ENCODE measurements around the gene MUC20. TPM values are rescaled to one million over a fixed set of nuclear protein-coding genes. Genes with fewer than 3 reads are reported as not detected.
"Not testable (repeated sequence)": the region's sequence is repeated elsewhere in the genome, so short reads cannot be mapped to it uniquely, and the experiment has no call there.

The MUC20 gene, protein sequence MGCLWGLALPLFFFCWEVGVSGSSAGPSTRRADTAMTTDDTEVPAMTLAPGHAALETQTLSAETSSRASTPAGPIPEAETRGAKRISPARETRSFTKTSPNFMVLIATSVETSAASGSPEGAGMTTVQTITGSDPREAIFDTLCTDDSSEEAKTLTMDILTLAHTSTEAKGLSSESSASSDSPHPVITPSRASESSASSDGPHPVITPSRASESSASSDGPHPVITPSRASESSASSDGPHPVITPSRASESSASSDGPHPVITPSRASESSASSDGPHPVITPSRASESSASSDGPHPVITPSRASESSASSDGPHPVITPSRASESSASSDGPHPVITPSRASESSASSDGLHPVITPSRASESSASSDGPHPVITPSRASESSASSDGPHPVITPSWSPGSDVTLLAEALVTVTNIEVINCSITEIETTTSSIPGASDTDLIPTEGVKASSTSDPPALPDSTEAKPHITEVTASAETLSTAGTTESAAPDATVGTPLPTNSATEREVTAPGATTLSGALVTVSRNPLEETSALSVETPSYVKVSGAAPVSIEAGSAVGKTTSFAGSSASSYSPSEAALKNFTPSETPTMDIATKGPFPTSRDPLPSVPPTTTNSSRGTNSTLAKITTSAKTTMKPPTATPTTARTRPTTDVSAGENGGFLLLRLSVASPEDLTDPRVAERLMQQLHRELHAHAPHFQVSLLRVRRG
- total RNA-seq (ENCODE audit: low replicate concordance) = 0.17 TPM in 1 of 2 replicates, not detected in the other

DNA sequence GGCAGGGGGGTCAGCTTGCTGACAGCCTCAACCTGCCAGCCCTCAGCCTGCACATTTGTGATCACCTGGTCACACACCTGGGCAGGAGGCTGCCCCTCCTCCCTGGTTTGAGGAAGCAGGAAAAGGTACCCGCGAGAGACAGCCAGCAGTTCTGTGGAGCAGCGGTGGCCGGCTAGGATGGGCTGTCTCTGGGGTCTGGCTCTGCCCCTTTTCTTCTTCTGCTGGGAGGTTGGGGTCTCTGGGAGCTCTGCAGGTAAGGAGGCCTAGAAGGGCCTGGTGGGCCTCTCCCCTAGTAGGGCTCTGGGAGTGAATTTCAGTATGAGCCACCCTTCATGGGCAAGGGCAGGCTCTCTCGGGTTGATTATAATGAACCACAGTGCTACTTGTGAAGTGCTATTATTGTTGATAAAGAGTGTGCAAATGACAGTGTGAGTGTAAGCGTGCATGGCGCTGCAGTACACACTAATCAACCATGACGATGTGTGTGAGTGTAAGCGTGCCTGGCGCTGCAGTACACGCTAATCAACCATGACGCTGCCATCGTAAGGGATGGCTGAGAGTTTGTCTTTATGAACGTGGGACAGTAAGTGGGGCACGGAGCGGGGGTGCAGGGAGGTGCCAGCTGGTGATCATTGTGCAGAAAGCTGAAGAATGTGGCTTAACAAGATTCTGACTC is at the start of gene MUC20:
Gene MUC20, plus strand, starts transcription at position 148 of the 676 bp plus-strand sequence. Its CDS starts 30 bp downstream, at position 178.
- H3K4me3 Mint-ChIP-seq; H3K4me2 ChIP-seq; H3K9ac ChIP-seq; H3K27me3 ChIP-seq; H4K20me1 ChIP-seq (ENCODE audit: low read depth); DNase-seq (ENCODE audit: low spot score); H3K79me2 ChIP-seq (ENCODE audit: low read depth); H3K9me3 Mint-ChIP-seq; H3K27ac Mint-ChIP-seq; H3K27me3 Mint-ChIP-seq (ENCODE audit: insufficient read depth, low read depth); H3K36me3 Mint-ChIP-seq; H2AFZ ChIP-seq (replicated peaks); H3K9me3 ChIP-seq (ENCODE audit: low read depth); H3K27ac ChIP-seq; H3K4me3 ChIP-seq; H3K36me3 ChIP-seq: not testable (repeated sequence)
- H3K4me1 Mint-ChIP-seq = peaks cover 40% of the 10 kb centered on the region
- Histone ChIP-seq H3K4me1 (peaks cover 13% of the 10 kb centered on the region), H3F3A (ENCODE audit: low read depth) (peaks cover 14% of the 10 kb centered on the region)

DNA sequence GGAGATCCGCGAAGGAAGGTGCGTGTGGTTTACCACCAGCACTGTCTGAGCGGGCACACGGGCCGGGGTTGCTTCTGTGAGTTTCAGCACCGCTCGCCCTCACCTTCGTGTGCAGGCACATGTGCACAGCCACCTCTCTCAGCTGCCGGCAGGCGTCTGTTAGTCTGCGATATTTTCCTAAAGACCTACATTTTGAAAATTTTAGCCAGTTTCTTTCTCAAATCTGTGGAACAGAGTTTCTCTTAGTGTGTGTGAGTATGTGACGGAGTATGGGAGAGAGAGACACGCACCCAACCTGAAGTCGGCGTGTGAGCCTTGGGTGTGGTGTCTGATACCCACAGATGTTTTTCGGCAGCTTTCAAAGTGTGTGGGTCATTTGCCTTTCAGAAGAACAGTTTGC is 49.5 kb upstream of the MUC20 start:
- not testable (repeated sequence) for H3K9ac ChIP-seq; H3K27me3 Mint-ChIP-seq (ENCODE audit: insufficient read depth, low read depth); H2AFZ ChIP-seq (replicated peaks); H3K4me1 ChIP-seq; H3K27ac ChIP-seq; H3K4me3 ChIP-seq; H3K4me1 Mint-ChIP-seq; H3K4me2 ChIP-seq; H4K20me1 ChIP-seq (ENCODE audit: low read depth); H3K9me3 ChIP-seq (ENCODE audit: low read depth); H3K36me3 ChIP-seq; H3K79me2 ChIP-seq (ENCODE audit: low read depth); DNase-seq (ENCODE audit: low spot score); H3K27me3 ChIP-seq; H3K27ac Mint-ChIP-seq; H3K4me3 Mint-ChIP-seq; H3K9me3 Mint-ChIP-seq; H3F3A ChIP-seq (ENCODE audit: low read depth)
- H3K36me3 Mint-ChIP-seq = peaks cover 14% of the 10 kb centered on the region

DNA sequence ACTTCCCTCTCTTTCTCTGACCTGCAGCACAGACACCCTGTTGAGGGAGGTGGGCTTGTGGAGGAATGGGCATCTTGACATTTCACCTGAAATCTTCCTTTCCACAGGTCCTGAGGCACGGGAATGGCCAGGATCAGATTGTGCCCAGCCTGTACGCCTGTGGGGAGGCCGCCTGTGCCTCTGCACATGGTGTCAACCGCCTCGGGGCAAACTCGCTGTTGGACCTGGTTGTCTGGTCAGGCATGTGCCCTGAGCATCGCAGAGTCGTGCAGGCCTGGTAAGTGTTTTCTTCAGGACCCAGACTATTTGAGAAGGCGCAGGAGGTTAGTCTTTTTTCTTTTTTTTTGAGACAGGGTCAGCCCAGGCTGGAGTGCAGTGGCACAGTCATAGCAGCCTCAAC is 47.1 kb upstream of the MUC20 start:
- H3K27me3 Mint-ChIP-seq (ENCODE audit: insufficient read depth, low read depth); H3K9ac ChIP-seq; H3K27ac Mint-ChIP-seq; H3K4me3 ChIP-seq; H3K9me3 Mint-ChIP-seq; H3K27ac ChIP-seq; H3K27me3 ChIP-seq; H3K9me3 ChIP-seq (ENCODE audit: low read depth); H3F3A ChIP-seq (ENCODE audit: low read depth); H3K4me3 Mint-ChIP-seq; H3K4me2 ChIP-seq; DNase-seq (ENCODE audit: low spot score); H2AFZ ChIP-seq (replicated peaks); H3K36me3 ChIP-seq; H3K79me2 ChIP-seq (ENCODE audit: low read depth); H3K4me1 Mint-ChIP-seq; H3K4me1 ChIP-seq; H4K20me1 ChIP-seq (ENCODE audit: low read depth): not testable (repeated sequence)
- peaks cover 20% of the 10 kb centered on the region for H3K36me3 Mint-ChIP-seq

DNA sequence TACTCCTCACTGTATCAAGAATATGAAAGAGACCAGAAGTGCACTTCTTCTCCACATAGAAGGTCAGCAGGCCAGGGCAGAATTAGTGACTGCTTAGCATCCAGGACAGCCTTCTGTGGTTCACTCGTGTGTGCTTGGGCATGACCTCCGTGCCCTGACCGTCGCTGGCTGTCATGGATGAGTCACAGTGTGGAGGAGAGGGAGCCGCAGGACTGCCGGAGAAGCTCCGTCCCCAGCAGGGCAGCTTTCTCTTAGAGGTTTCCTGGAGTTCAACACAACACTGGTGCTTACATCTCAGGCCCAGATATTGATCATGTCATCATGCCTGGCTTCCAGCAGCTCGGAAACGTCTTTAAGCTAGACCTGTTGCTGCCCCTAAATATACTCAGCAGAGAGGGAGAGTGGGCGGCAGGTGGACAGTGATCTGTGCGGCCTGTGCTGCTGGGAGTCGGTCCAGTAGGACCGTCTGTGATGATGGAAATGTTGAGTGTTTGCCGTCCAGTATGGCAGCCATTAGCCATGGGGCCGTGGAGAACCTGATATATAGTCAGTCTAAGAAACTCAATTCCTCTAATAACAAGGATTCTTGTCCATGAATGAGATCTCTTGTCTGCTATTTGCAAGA is 42.3 kb upstream of the MUC20 start:
- not testable (repeated sequence) for H3K79me2 ChIP-seq (ENCODE audit: low read depth); DNase-seq (ENCODE audit: low spot score); H3K4me3 Mint-ChIP-seq; H3K27me3 ChIP-seq; H3K27ac Mint-ChIP-seq; H3K9me3 ChIP-seq (ENCODE audit: low read depth); H3K9me3 Mint-ChIP-seq; H2AFZ ChIP-seq (replicated peaks); H3K4me3 ChIP-seq; H3K4me1 Mint-ChIP-seq; H3K9ac ChIP-seq; H3K27me3 Mint-ChIP-seq (ENCODE audit: insufficient read depth, low read depth); H4K20me1 ChIP-seq (ENCODE audit: low read depth); H3F3A ChIP-seq (ENCODE audit: low read depth); H3K4me2 ChIP-seq; H3K4me1 ChIP-seq; H3K27ac ChIP-seq; H3K36me3 ChIP-seq
- peaks cover 25% of the 10 kb centered on the region for H3K36me3 Mint-ChIP-seq

DNA sequence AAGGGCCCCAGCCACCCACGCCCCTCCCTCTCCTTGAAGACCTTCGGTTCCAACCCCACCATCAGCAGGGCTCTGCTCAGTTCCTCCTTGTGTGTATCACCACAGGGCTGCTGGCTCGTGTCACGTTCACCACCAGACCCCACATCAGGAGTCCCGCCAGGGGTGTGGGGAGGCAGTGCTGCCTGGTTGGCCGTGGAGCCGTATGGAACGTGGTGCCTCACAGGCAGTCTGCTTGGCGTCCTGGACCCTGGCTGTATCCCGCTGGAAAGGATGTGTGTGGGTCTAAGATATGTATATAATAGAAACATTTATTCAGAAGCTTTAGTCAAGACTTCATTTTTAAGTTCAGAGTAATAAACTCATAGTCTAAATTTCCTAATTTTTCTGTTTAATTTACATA is 40.1 kb upstream of the MUC20 start:
- H3K36me3 Mint-ChIP-seq = peaks cover 31% of the 10 kb centered on the region
- H3F3A ChIP-seq (ENCODE audit: low read depth) = not testable (repeated sequence)

DNA sequence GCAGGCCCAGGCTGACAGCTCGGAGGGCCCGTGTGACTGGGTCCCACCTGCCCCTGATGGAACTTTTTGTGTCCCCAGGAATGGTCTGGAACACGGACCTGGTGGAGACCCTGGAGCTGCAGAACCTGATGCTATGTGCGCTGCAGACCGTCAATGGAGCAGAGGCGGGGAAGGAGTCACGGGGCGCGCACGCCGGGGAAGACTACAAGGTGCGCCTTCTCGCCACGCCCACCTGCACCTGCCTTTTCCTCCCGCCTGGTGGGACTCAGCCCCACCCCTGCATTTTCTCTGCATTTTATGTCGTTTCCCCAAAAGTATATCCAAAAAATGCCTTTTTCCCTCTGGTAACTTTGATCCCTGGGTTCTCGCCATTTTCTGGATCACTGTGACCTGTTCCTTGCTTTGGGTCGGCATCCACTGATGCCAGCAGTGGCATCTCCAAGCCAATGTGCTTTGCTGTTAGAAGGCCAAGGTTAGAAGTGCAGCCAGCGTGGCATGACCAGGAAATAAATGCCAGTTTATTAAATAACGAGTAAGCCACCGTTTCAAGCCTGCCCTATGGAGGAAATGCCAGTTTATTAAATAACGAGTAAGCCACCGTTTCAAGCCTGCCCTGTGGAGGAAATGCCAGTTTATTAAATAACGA is 39.2 kb upstream of the MUC20 start:
- H3K27me3 ChIP-seq; H3K27me3 Mint-ChIP-seq (ENCODE audit: insufficient read depth, low read depth); H3K9me3 ChIP-seq (ENCODE audit: low read depth); H4K20me1 ChIP-seq (ENCODE audit: low read depth); H3K4me3 Mint-ChIP-seq; H3K9me3 Mint-ChIP-seq; H3K4me1 ChIP-seq; H3K9ac ChIP-seq; H3K36me3 ChIP-seq; H2AFZ ChIP-seq (replicated peaks); H3K27ac Mint-ChIP-seq; H3F3A ChIP-seq (ENCODE audit: low read depth); H3K4me2 ChIP-seq; H3K79me2 ChIP-seq (ENCODE audit: low read depth); H3K27ac ChIP-seq; H3K4me1 Mint-ChIP-seq; H3K4me3 ChIP-seq; DNase-seq (ENCODE audit: low spot score): not testable (repeated sequence)
- peaks cover 37% of the 10 kb centered on the region for H3K36me3 Mint-ChIP-seq

More for the DNA sequence above, 40.1 kb upstream of the MUC20 start:
- not testable (repeated sequence) for H3K27ac Mint-ChIP-seq; H3K27me3 ChIP-seq; H3K9me3 Mint-ChIP-seq; H3K9me3 ChIP-seq (ENCODE audit: low read depth); H3K27ac ChIP-seq; H3K4me3 ChIP-seq; H3K4me3 Mint-ChIP-seq; H3K9ac ChIP-seq; H3K4me1 Mint-ChIP-seq; H3K36me3 ChIP-seq; H3K4me2 ChIP-seq; H3K4me1 ChIP-seq; H3K79me2 ChIP-seq (ENCODE audit: low read depth); DNase-seq (ENCODE audit: low spot score); H2AFZ ChIP-seq (replicated peaks); H3K27me3 Mint-ChIP-seq (ENCODE audit: insufficient read depth, low read depth); H4K20me1 ChIP-seq (ENCODE audit: low read depth)

DNA sequence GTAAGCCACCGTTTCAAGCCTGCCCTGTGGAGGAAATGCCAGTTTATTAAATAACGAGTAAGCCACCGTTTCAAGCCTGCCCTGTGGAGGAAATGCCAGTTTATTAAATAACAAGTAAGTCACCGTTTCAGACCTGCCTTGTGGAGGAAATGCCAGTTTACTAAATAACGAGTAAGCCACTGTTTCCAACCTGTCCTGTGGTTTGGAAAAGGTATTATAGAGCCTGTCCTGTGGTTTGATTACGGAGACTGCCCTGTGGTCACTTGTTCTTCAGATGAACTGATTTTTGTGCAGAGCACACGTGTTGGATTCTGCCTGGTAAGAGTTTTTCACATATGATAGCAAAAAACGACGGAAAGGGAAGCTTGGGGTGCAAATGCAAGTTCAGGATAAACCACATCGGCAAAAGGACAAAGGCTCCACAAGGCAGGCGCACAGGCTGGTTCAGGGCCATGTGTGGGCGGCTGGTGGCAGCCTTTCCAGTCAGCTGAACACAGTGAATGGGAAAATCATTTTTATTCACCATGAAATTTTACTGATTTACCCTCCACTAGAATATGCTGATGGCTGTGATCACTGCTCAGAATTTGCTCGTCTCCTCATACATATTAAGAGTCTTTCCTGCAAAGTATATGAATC is 38.6 kb upstream of the MUC20 start:
- H3K27ac ChIP-seq; H3K4me2 ChIP-seq; H3K9ac ChIP-seq; H3F3A ChIP-seq (ENCODE audit: low read depth); H2AFZ ChIP-seq (replicated peaks); H3K9me3 Mint-ChIP-seq; H3K4me1 ChIP-seq; H3K4me1 Mint-ChIP-seq; H3K9me3 ChIP-seq (ENCODE audit: low read depth); H3K27me3 Mint-ChIP-seq (ENCODE audit: insufficient read depth, low read depth); DNase-seq (ENCODE audit: low spot score); H3K4me3 Mint-ChIP-seq; H3K4me3 ChIP-seq; H3K36me3 ChIP-seq; H4K20me1 ChIP-seq (ENCODE audit: low read depth); H3K27me3 ChIP-seq; H3K79me2 ChIP-seq (ENCODE audit: low read depth); H3K27ac Mint-ChIP-seq: not testable (repeated sequence)
- H3K36me3 Mint-ChIP-seq = peaks cover 40% of the 10 kb centered on the region
